ENCODE data around the gene HRAS. TPM values are rescaled to one million over a fixed set of nuclear protein-coding genes. Genes with fewer than 3 reads are reported as not detected.

HRAS gene
- total RNA-seq, 2 donors from 2014 or later, result 64.8 to 68.2 TPM

DNA sequence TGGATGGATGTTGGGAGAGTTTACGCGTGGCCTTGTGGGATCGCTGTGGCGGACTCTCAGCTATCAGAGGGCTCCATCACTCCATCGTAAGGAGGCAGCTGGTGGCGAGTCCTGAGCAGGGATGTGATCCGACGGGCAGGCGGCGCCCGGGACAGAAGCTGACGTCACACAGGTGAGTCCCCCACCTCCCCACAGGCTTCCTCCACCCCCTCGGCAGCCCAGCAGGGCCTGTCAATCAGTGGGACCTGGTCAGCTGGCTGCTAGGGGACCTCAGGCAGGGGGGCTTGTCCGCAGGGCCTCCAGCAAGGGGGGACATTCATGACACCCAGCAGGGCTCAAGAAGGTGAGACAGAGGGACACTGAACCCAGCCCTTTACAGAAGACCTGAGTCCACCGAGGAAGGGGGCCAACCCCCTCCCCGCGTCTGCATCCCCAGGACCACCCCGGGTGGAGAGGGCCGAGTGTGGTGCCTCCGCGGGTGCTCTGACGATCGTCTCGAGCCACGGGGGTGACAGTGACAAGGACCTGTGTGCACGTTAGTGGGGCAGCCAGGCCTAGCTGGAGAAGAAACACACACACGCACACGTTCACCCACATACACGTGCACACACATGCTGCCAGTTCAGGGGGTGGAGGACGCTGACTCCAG is 7.1 kb downstream of the HRAS start:
- DNase-seq, result peak; percentile 45
- H3K36me3 Mint-ChIP-seq (ENCODE audit: low read depth), result peaks cover 8% of the 10 kb centered on the region
- H3K27ac Mint-ChIP-seq, result no peak overlapping the region
- Histone ChIP-seq H3K4me3 (ENCODE audit: low read length) (no peak overlapping the region), H3K27me3 (ENCODE audit: control insufficient read depth, insufficient read depth, low read length, poor library complexity, severe bottlenecking) (no peaks in the 10 kb centered on the region), H3K9me3 (ENCODE audit: control insufficient read depth, low read length) (no peaks in the 10 kb centered on the region), H3K36me3 (ENCODE audit: control insufficient read depth, insufficient read depth, low read length) (peaks cover under 1% of the 10 kb centered on the region), H3K4me1 (ENCODE audit: control insufficient read depth, insufficient read depth, low read length) (no peaks in the 10 kb centered on the region), H3K27ac (ENCODE audit: low read depth, low read length) (no peak overlapping the region), H3K9ac (ENCODE audit: extremely low read depth, low read length, poor library complexity, severe bottlenecking) (no peak overlapping the region)
- peaks cover 3% of the 10 kb centered on the region for H3K9me3 Mint-ChIP-seq
- WGBS, 2 experiments (ENCODE audit: insufficient coverage in 1 of 2, insufficient read length in 1 of 2), result 90 to 92% methylated on average over 19 to 30 of the region's 30 CpGs
- no peaks in the 10 kb centered on the region for H3K27me3 Mint-ChIP-seq (ENCODE audit: insufficient read depth)
- TF ChIP-seq, protein P1, sequence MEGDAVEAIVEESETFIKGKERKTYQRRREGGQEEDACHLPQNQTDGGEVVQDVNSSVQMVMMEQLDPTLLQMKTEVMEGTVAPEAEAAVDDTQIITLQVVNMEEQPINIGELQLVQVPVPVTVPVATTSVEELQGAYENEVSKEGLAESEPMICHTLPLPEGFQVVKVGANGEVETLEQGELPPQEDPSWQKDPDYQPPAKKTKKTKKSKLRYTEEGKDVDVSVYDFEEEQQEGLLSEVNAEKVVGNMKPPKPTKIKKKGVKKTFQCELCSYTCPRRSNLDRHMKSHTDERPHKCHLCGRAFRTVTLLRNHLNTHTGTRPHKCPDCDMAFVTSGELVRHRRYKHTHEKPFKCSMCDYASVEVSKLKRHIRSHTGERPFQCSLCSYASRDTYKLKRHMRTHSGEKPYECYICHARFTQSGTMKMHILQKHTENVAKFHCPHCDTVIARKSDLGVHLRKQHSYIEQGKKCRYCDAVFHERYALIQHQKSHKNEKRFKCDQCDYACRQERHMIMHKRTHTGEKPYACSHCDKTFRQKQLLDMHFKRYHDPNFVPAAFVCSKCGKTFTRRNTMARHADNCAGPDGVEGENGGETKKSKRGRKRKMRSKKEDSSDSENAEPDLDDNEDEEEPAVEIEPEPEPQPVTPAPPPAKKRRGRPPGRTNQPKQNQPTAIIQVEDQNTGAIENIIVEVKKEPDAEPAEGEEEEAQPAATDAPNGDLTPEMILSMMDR (conservative IDR thresholded peaks at IDR 0.05), result no peak
- no peak overlapping the region for H3K4me3 Mint-ChIP-seq
- H3K4me1 Mint-ChIP-seq, result no peaks in the 10 kb centered on the region

DNA sequence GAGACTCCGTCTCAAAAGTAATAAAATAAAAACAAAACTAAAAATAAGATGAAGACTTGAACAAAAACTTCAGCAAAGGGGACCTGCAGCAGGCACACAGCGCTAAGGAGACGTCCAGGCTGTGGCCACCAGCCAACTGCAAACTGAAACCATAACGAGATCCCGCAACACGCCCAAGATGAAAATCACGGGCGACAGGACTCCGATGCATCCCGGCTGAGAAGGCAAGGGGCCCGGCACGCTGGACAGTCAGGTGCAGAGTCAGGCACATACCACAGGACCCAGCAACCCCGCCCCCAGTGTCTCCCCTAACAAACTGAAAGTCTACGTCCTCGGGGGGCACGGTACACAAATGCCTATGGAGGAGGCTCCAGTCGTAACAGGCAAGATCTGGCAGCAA is 9.2 kb downstream of the HRAS start:
- Histone ChIP-seq H3K4me3 (ENCODE audit: low read length) (no peak overlapping the region), H3K4me1 (ENCODE audit: control insufficient read depth, insufficient read depth, low read length) (no peaks in the 10 kb centered on the region), H3K27ac (ENCODE audit: low read depth, low read length) (no peak overlapping the region), H3K27me3 (ENCODE audit: control insufficient read depth, insufficient read depth, low read length, poor library complexity, severe bottlenecking) (no peaks in the 10 kb centered on the region), H3K9ac (ENCODE audit: extremely low read depth, low read length, poor library complexity, severe bottlenecking) (no peak overlapping the region), H3K36me3 (ENCODE audit: control insufficient read depth, insufficient read depth, low read length) (no peaks in the 10 kb centered on the region), H3K9me3 (ENCODE audit: control insufficient read depth, low read length) (no peaks in the 10 kb centered on the region)
- Mint-ChIP-seq H3K9me3 (peaks cover 3% of the 10 kb centered on the region), H3K27me3 (ENCODE audit: insufficient read depth) (peaks cover 2% of the 10 kb centered on the region), H3K36me3 (ENCODE audit: low read depth) (no peaks in the 10 kb centered on the region), H3K4me1 (no peaks in the 10 kb centered on the region), H3K4me3 (no peak overlapping the region), H3K27ac (no peak overlapping the region)
- no peak for DNase-seq
- 90 to 91% methylated on average over 16 to 17 of the region's 17 CpGs for WGBS, 2 experiments (ENCODE audit: insufficient coverage in 1 of 2, insufficient read length in 1 of 2)
- TF ChIP-seq, protein P1 (conservative IDR thresholded peaks at IDR 0.05), result no peak

DNA sequence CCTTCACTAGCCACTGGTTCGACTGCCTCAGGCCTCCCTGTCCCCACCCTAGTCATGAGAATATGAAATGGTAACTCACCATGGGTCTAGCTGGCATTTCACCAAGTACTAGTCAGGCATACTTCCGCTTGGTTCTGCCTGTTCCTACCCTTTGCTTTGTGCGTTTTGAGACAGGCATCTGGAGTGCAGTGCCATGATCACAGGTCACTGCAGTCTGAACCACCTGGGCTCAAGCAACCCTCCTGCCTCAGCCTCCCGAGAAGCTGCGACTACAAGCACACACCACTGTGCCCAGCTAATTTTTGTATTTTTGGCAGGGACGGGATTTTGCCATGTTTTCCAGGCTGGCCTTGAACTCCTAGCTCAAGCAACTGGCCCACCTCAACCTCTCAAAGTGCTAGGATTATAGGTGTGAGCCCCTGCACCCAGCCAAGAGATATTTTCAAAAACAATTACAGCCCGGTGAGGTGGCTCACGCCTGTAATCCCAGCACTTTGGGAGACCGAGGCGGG is 14.1 kb downstream of the HRAS start:
- Histone ChIP-seq H3K4me3 (ENCODE audit: low read length) (no peak overlapping the region), H3K9ac (ENCODE audit: extremely low read depth, low read length, poor library complexity, severe bottlenecking) (no peak overlapping the region), H3K27ac (ENCODE audit: low read depth, low read length) (no peak overlapping the region), H3K27me3 (ENCODE audit: control insufficient read depth, insufficient read depth, low read length, poor library complexity, severe bottlenecking) (no peaks in the 10 kb centered on the region), H3K36me3 (ENCODE audit: control insufficient read depth, insufficient read depth, low read length) (no peaks in the 10 kb centered on the region), H3K4me1 (ENCODE audit: control insufficient read depth, insufficient read depth, low read length) (no peaks in the 10 kb centered on the region), H3K9me3 (ENCODE audit: control insufficient read depth, low read length) (peaks cover 11% of the 10 kb centered on the region)
- Mint-ChIP-seq H3K36me3 (ENCODE audit: low read depth) (peaks cover 11% of the 10 kb centered on the region), H3K27ac (no peak overlapping the region), H3K9me3 (peaks cover 35% of the 10 kb centered on the region), H3K4me1 (no peaks in the 10 kb centered on the region), H3K4me3 (no peak overlapping the region), H3K27me3 (ENCODE audit: insufficient read depth) (peaks cover 4% of the 10 kb centered on the region)
- 91 to 98% methylated on average over 7 to 10 of the region's 10 CpGs for WGBS, 2 experiments (ENCODE audit: insufficient coverage in 1 of 2, insufficient read length in 1 of 2)
- TF ChIP-seq, protein P1 (conservative IDR thresholded peaks at IDR 0.05), result no peak
- DNase-seq, result no peak
